ENCODE data around the gene FAS.

DNA sequence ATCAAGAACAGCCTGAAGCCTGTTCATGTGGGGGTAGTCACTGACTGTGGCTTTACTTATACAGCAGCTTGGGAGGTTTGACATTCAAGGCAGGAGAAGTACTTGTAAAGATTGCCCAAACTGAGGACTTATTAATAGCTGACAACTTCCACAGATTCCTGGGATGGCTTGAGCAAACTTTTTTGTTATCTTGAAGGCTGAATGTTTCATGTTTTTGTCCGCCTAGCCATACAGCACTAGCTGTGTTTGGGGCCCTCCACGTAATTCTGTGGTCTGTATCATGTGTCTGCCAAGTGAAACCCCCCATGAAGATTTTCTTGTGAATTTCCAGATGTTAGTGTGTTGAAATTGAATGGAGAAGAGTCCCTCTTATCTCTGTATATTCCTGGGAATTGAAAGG is 38.6 kb downstream of the FAS start:
- TF ChIP-seq XRCC5 (IDR thresholded peaks at IDR 0.05; ENCODE audit: low read depth, low read length) = no peak
- TF ChIP-seq EP300 (IDR thresholded peaks at IDR 0.05; ENCODE audit: low read length) = no peak
- TF ChIP-seq SMAD3 (CRISPR knock-in tag; conservative IDR thresholded peaks at IDR 0.05) = no peak
- TF ChIP-seq POLR2AphosphoS5 (IDR thresholded peaks at IDR 0.05; ENCODE audit: control insufficient read depth, insufficient read depth, low read depth, low read length) = no peak
- TF ChIP-seq ZBTB8A (IDR thresholded peaks at IDR 0.05; ENCODE audit: partially characterized antibody) = no peak
- TF ChIP-seq CREB1 (IDR thresholded peaks at IDR 0.05) = no peak
- no peak for TF ChIP-seq CREB1 (CRISPR knock-in tag; IDR thresholded peaks at IDR 0.05)
- TF ChIP-seq MAX (CRISPR knock-in tag; IDR thresholded peaks at IDR 0.05) = no peak
- TF ChIP-seq, protein P1, sequence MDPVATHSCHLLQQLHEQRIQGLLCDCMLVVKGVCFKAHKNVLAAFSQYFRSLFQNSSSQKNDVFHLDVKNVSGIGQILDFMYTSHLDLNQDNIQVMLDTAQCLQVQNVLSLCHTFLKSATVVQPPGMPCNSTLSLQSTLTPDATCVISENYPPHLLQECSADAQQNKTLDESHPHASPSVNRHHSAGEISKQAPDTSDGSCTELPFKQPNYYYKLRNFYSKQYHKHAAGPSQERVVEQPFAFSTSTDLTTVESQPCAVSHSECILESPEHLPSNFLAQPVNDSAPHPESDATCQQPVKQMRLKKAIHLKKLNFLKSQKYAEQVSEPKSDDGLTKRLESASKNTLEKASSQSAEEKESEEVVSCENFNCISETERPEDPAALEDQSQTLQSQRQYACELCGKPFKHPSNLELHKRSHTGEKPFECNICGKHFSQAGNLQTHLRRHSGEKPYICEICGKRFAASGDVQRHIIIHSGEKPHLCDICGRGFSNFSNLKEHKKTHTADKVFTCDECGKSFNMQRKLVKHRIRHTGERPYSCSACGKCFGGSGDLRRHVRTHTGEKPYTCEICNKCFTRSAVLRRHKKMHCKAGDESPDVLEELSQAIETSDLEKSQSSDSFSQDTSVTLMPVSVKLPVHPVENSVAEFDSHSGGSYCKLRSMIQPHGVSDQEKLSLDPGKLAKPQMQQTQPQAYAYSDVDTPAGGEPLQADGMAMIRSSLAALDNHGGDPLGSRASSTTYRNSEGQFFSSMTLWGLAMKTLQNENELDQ (CRISPR knock-in tag; IDR thresholded peaks at IDR 0.05; ENCODE audit: borderline replicate concordance) = no peak
- TF ChIP-seq, protein P2, sequence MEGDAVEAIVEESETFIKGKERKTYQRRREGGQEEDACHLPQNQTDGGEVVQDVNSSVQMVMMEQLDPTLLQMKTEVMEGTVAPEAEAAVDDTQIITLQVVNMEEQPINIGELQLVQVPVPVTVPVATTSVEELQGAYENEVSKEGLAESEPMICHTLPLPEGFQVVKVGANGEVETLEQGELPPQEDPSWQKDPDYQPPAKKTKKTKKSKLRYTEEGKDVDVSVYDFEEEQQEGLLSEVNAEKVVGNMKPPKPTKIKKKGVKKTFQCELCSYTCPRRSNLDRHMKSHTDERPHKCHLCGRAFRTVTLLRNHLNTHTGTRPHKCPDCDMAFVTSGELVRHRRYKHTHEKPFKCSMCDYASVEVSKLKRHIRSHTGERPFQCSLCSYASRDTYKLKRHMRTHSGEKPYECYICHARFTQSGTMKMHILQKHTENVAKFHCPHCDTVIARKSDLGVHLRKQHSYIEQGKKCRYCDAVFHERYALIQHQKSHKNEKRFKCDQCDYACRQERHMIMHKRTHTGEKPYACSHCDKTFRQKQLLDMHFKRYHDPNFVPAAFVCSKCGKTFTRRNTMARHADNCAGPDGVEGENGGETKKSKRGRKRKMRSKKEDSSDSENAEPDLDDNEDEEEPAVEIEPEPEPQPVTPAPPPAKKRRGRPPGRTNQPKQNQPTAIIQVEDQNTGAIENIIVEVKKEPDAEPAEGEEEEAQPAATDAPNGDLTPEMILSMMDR (IDR thresholded peaks at IDR 0.05 in 2 of 3, conservative IDR thresholded peaks at IDR 0.05 in 1 of 3; ENCODE audit: insufficient read depth in 2 of 3, low read depth in 1 of 3, low read length in 3 of 3) = no peak
- TF ChIP-seq, protein P3, sequence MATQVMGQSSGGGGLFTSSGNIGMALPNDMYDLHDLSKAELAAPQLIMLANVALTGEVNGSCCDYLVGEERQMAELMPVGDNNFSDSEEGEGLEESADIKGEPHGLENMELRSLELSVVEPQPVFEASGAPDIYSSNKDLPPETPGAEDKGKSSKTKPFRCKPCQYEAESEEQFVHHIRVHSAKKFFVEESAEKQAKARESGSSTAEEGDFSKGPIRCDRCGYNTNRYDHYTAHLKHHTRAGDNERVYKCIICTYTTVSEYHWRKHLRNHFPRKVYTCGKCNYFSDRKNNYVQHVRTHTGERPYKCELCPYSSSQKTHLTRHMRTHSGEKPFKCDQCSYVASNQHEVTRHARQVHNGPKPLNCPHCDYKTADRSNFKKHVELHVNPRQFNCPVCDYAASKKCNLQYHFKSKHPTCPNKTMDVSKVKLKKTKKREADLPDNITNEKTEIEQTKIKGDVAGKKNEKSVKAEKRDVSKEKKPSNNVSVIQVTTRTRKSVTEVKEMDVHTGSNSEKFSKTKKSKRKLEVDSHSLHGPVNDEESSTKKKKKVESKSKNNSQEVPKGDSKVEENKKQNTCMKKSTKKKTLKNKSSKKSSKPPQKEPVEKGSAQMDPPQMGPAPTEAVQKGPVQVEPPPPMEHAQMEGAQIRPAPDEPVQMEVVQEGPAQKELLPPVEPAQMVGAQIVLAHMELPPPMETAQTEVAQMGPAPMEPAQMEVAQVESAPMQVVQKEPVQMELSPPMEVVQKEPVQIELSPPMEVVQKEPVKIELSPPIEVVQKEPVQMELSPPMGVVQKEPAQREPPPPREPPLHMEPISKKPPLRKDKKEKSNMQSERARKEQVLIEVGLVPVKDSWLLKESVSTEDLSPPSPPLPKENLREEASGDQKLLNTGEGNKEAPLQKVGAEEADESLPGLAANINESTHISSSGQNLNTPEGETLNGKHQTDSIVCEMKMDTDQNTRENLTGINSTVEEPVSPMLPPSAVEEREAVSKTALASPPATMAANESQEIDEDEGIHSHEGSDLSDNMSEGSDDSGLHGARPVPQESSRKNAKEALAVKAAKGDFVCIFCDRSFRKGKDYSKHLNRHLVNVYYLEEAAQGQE (IDR thresholded peaks at IDR 0.05; ENCODE audit: borderline replicate concordance) = no peak
- TF ChIP-seq, protein P3 (CRISPR knock-in tag; IDR thresholded peaks at IDR 0.05; ENCODE audit: low read depth) = no peak
- TF ChIP-seq NFE2 (IDR thresholded peaks at IDR 0.05; ENCODE audit: low read depth) = no peak
- TF ChIP-seq ZNF12 (CRISPR knock-in tag; IDR thresholded peaks at IDR 0.05) = no peak
- TF ChIP-seq RCOR1 (IDR thresholded peaks at IDR 0.05; ENCODE audit: borderline replicate concordance in 1 of 2, low read depth in 2 of 2, low read length in 2 of 2) = no peak
- no peak for TF ChIP-seq SP1 (CRISPR knock-in tag; IDR thresholded peaks at IDR 0.05)

All from K562 (cell line).